ENCODE data around the gene VGLL4.

Gene VGLL4

GRCh38 chr3:11551036-11551435 lies 92.7 kb downstream of the VGLL4 start:
- no peak for DNase-seq (ENCODE audit: low read depth in 3 of 3)

GRCh38 chr3:11549580-11550140 lies 94.1 kb downstream of the VGLL4 start:
- no peak for DNase-seq (ENCODE audit: low read depth in 3 of 3)

GRCh38 chr3:11548721-11549131 lies 95.0 kb downstream of the VGLL4 start:
- DNase-seq (ENCODE audit: low read depth in 3 of 3): no peak

GRCh38 chr3:11547498-11547897 lies 96.2 kb downstream of the VGLL4 start:
- DNase-seq (ENCODE audit: low read depth in 3 of 3): no peak

- DNase-seq (ENCODE audit: low read depth in 3 of 3): no peak
Observed at GRCh38 chr3:11546657-11547302, 96.9 kb downstream of the VGLL4 start.

DNA sequence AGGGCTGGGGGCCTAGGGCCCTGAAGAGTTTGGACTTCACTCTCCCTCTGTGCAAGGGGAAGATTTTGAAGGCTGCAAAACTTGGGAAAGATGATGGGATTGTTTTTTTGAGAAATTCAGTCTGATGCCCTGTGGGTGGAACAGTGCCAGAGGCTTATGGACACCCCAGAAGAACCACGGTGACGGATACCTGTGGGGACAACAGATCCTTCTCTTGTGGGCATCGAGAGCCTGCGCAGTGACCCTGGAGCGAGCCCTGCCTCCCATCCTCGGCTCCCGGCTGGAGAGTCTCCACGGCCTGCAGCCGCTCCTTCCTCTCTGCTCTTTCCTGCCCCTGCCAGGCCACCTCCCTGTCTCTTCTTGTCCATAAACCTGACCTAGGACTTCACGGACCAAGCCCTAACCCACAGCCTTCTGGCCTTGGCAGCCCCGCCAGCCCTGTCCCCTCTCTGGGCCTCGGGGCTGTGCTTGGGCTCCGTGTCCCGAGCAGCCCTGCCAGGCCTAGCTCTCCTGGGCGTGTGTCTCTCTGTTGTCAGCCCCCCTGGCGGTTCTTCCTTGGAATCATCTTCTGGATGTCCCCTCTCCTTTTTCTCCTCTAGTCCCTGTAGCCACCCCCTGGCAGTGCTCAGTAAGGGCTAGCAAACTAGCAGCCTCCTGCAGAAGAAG lies 98.4 kb downstream of the VGLL4 start:
- no peak for DNase-seq (ENCODE audit: low read depth in 3 of 3)

GRCh38 chr3:11544412-11545181 lies 99.1 kb downstream of the VGLL4 start:
- DNase-seq (ENCODE audit: low read depth in 3 of 3): no peak

- no peak for DNase-seq (ENCODE audit: low read depth in 3 of 3)
Observed at GRCh38 chr3:11543948-11544387, 99.7 kb downstream of the VGLL4 start.

DNA sequence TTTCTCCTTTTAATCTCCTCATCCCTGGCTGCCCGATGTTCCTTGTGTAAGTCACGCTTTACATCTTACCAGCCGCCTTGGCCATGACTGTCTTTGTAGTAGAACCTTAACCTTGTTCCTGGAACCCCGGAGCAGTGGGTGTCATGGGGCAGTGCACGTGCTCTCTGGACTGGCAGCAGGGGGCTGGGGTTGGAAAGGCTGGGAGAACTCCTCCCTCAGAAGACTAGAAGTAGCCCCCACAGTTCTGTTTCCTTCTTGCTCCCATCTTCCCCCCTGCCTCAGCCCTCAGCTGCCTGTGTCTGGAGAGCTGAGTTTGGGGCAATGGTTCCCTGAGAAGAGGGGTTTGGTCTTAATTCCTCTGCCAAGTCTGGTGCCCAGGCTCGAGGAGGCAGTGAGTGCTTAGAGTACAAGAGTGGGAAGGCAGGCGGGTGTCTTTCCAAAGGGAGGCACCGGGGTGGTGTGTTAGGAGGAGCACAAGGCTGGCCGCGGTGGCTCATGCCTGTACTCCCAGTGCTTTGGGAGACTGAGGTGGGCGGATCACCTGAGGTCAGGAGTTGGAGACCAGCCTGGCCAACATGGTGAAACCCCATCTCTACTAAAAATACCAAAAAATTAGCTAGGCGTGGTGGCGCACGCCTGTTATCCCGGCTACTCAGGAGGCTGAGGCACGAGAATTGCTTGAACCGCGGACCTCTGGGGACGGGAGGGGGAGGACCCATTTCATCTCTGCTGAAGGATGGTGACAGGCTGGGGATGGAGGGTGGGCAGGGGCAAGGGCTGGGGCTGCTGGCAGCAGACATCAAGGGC lies 100.4 kb downstream of the VGLL4 start:
- no peak for DNase-seq (ENCODE audit: low read depth in 3 of 3)

- no peak for DNase-seq (ENCODE audit: low read depth in 3 of 3)
Observed at GRCh38 chr3:11542551-11542950, 101.2 kb downstream of the VGLL4 start.

DNA sequence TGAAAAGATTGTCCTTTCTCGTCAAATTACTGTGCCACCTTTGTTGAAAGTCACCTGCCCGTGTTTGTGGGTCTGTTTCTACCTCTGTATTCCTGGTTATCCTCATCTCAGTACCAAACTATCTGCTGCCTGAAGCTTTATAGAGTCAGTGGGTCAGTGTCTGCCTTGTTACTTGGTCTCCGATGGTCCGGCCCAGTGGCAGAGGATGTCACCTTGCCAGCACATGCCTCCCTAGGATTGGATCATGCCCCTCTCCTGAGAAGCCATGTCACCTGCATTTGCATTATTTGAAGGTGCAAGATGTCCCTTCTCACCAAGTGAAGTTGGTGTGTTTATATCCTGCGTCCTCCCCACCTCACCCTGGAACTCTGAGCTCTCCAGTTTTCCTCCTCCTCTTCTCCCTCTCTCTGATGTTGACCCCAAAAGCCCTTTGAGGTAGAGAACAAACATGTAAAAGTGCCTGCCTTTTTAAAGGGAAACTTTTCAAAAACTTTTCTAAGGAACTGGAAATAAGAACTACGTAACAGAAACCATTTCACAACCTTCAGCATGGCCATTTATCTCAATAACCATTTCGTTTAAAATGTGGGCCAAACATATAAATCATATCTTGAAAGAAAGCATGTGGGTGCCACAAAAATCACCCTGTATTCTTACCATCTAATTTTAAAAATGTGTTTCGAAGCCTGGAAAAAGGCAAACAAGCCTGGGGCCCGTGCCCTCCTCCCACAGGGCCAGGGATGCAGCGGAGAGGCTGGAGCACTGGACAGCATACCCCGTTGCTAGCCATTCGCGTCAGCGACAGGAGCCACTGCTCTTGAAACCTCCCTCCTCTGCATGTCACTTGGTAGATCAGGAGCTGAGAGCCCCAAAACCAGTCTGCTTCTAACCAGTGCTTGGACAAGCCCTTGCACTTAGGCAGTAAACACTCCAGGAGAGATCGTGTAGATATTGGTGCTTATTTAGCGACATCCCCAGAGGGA lies 102.1 kb downstream of the VGLL4 start:
- no peak for DNase-seq (ENCODE audit: low read depth in 3 of 3)

- no peak for DNase-seq (ENCODE audit: low read depth in 3 of 3)
Observed at GRCh38 chr3:11539677-11540076, 104.0 kb downstream of the VGLL4 start.

DNA sequence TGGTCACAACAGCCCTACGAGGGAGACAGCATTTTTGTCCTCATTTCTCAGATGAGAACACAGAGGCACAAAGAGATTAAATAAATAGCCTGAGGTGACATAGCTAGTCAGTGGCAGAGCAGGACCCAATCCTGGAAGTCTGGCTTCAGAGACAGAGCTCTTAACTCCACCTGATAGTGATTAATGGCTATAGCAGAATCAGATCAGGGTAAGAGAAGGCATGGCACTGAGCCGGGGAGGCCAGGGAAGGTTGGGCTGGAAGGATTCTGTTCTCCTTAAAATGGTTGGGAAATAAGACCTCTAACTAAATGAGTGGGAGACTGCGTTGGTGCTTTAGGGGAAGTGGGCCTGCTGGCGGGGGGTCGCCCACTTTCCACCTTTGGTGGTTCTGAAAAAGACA lies 104.5 kb downstream of the VGLL4 start:
- no peak for DNase-seq (ENCODE audit: low read depth in 3 of 3)

DNA sequence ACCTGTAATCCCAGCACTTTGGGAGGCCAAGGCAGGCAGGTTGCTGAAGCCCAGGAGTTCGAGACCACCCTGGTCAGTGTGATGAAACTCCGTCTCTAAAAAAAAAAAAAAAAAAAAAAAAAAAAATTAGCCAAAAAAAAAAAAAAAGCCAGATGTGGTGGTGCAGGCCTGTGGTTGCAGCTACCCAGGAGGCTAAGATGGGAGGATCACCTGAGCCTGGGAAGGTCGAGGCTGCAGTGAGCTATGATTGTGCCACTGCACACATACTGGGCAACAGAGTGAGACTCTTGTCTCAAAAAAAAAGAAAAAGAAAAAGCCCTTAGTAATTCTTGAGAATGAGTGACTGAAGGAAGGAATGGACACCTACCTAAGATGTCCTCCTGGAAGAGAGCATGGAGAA lies 105.1 kb downstream of the VGLL4 start:
- no peak for DNase-seq (ENCODE audit: low read depth in 3 of 3)

DNA sequence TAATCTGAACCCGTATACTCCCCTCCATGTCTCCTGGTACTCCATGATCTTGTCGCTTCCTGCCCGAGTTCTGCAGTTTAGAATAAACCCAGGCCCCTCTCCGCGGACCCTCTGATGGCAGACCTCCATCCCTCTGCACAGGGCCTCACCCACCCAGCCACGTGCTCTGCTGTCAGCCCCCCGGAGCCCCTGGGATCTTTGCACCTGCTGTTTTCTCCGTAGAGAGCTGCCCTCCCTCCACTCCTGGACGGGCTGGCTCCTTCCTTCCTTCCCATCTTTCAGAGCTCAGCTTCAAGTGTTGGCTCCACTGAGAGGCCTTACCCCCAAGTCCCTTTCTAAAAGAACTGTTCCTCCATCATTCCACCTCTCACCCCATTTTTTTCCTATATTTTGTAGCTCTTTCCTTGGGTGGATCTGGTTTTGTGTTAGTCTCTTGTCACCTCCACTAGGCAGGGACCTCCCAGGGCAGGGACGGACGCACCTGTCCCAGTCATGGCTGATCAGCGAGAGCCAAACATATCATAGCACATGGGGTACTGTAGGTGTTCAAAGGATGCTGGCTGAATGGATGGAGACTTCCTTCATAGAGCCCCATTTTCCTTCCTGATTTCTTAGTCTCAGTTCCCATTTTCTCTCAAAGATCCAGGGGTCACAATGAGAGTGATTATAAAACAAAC lies 106.6 kb downstream of the VGLL4 start:
- DNase-seq (ENCODE audit: low read depth in 3 of 3): no peak

GRCh38 chr3:11536132-11536935 lies 107.4 kb downstream of the VGLL4 start:
- DNase-seq (ENCODE audit: low read depth in 3 of 3): no peak

DNA sequence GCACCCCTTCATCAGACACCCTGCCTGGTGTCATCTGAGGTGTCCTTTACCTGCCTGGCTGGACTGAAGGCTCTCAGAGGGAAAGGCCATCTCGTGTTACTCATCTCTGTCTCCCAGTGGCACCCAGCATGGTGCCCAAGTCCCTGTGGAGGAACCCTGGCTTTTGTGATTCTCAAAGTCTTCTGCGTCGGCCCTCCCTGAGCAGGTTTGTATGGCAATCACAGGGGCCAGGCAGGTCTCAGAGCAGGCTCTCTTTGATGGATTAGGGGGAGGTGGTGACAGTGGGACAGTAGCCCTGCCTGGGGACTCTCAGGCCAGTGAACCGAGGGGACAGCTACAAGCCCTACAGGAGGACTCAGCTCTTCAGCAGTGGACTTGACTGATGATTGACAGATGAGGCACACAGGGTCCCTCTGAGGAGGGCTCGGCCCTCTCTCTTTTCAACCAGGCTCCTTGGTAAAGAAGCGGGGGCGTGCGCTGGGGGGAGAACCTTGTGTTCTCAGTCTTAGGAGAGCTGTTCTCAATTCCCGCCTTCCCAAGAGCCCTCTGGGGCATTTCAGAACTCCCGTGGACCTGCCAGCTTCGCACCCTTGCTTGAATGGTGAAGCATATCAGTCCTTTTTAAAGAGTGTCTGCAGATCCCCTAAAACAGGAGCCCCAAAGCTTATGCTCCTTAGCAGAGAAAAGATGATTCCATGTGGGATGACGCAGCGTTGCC lies 108.3 kb downstream of the VGLL4 start:
- DNase-seq (ENCODE audit: low read depth in 3 of 3): no peak

DNA sequence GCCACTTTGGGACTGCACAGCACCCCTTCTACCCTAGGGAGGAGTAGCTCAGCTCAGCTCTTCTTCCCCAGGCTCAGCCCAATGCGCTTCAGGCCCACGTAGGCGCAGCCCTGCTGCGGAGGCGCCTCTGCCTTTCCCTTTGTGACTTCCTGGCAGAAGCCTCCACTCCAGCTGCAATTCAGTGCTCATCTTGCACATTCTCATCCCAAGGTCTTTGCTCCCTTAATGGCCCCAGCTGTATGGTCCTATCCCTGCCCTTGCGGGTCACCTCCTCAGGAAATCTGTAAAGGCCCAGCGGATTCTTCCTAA lies 109.0 kb downstream of the VGLL4 start:
- DNase-seq (ENCODE audit: low read depth in 3 of 3): no peak

Measured in stimulated activated CD4-positive, alpha-beta T cell treated with anti-CD3 and anti-CD28 coated beads, TNF-alpha, amount 100 ng/mL, for 24 hours (primary cell).